Vagina (tissue), 2 donors: ENCODE data around the gene TTLL4.

Source experiments
- POLR2AphosphoS5 ChIP-seq, 2 donors: sonication (generic); formaldehyde crosslinking; IDR thresholded peaks; one replicate each; pipeline ENCODE4 v1.9.0; 2017; ENCODE audit warnings: antibody characterized with exemption in 2 of 2, mild to moderate bottlenecking in 2 of 2, low read depth in 1 of 2; ENCODE audit not compliant: insufficient read depth in 1 of 2
- TF ChIP-seq, protein P1 (sequence below), 3 experiments: fragments of 450-650 bp in 2 of 3; fragments of 200-600 bp in 1 of 3; sonication (generic) in 1 of 3; IDR thresholded peaks; one replicate each; pipeline ENCODE4 v1.5.1; 2017 to 2019; ENCODE audit warnings: antibody characterized with exemption in 3 of 3, mild to moderate bottlenecking in 2 of 3, moderate library complexity in 2 of 3

- TF ChIP-seq POLR2AphosphoS5 (IDR thresholded peaks at IDR 0.05; ENCODE audit: insufficient read depth in 1 of 2, low read depth in 1 of 2), result no peak
- TF ChIP-seq, protein P1, sequence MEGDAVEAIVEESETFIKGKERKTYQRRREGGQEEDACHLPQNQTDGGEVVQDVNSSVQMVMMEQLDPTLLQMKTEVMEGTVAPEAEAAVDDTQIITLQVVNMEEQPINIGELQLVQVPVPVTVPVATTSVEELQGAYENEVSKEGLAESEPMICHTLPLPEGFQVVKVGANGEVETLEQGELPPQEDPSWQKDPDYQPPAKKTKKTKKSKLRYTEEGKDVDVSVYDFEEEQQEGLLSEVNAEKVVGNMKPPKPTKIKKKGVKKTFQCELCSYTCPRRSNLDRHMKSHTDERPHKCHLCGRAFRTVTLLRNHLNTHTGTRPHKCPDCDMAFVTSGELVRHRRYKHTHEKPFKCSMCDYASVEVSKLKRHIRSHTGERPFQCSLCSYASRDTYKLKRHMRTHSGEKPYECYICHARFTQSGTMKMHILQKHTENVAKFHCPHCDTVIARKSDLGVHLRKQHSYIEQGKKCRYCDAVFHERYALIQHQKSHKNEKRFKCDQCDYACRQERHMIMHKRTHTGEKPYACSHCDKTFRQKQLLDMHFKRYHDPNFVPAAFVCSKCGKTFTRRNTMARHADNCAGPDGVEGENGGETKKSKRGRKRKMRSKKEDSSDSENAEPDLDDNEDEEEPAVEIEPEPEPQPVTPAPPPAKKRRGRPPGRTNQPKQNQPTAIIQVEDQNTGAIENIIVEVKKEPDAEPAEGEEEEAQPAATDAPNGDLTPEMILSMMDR (IDR thresholded peaks at IDR 0.05), result no peak
Observed at GRCh38 chr2:218783688-218784087, 73.1 kb downstream of the TTLL4 start.
